ENCODE data around the gene NME9.

Gene NME9

DNA sequence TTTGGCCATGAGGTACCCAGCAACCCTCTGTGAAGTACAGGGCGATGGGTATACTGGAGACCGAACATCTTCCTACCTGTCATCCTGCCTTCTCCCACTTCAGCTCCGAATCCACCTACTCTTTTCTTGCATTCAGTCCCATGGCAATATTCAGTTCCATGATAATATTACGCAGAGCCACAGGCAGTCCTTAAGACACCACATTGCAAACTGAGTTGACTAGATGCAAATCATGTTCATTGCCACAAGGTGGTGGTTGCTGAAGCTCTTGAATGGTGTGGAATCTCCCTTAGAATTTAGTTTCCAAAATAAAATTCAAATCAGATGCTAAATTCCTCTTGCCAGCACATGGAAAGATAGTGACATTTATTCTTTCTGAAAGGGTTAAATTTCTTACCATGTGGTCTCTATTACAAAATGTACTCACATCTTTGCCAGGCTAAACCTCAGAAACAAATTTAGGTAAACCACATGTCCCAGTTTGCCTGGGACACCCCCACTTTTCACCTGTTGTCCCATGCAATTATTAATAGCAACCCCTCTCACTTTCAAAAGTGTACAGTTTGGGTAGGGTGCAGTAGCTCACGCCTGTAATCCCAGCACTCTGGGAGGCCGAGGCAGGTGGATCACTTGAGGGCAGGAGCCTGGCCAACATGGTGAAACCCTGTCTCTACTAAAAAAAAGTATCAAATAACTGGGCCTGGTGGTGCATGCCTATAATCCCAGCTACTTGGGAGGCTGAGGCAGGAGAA lies 1.7 kb upstream of the NME9 start:
- DNase-seq, result no peak

DNA sequence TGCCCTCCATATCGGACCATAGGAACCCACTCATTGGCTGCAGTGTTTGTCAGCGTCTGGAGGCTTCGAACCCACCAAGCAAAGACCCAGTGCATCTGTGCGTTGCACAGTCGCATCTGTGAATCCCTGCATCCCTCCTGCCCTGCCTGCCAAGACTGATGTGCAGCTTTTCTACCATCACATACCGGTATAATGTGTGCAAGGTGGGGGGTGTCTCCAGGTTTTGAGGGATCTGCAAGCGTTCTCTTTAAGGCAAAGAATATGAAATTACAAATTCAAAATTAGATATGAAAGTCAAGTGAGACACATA lies 288 bp upstream of the NME9 start:
- DNase-seq, result no peak

DNA sequence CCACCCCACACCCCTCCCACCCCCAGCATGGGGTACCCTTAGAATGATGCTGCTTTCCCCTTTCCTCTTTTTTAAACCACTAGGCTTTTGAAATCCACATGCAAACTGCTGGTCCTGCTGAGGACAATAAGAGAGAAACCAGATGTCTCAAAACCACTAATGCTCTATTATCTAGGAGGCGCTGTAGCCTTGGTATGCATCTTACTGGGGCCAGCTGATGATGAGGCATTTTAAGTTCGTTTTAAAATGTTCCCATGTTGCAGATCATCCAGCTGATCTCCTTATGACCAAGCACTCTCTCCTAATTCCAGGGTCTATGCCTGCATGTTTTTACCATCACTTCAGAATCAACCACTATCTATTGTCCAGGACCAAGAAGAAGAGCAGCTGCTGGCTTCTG lies 1.3 kb downstream of the NME9 start:
- no peak for DNase-seq

DNA sequence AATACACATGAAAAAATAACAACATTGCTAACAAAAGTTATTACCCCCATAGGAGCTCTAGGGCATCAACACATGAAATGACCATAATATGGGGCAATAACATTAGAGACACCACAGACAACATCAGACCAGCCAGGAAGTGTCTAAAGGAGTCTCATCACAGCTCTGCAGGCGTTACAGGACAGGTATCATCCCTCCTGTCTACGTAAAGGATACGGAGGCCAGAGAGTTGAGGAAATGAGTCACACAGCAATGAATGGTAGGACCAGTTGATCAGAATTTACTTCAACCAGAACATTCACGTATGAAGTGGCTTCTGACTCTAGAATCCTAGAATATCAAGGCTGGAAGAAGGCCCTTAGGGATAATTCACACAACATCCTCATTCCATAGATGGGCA lies 1.8 kb downstream of the NME9 start:
- DNase-seq, result no peak

DNA sequence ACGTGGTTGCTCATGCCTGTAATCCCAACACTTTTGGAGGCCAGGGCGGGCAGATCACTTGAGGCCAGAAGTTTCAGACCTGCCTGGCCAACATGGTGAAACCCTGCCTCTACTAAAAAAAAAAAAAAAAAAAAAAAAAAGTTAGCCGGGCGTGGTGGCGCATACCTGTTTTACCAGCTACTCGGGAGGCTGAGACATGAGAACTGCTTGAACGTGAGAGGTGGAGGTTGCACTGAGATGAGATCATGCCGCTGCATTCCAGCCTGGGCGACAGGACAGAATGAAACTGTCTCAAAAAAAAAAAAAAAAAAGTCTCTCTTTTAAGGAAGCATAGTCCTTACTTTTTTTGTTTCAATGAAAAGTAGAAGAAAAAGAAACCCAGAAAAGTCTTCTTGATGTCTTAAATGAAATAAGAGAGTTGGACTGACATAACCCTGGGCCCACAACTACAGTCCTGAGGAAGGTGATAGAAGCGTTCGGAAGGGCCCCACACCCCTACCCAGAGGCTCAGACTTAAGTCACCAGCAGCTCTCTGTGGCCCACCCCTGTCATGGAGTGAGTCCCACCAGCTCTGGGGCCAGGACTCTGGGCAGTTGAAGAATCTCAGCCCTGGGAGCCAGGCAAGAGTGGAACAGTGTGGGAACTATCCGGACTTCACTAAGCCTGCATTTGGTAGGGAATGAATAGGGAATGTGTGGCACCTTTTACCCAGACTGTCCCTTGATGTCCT lies 2.6 kb downstream of the NME9 start:
- no peak for DNase-seq

DNA sequence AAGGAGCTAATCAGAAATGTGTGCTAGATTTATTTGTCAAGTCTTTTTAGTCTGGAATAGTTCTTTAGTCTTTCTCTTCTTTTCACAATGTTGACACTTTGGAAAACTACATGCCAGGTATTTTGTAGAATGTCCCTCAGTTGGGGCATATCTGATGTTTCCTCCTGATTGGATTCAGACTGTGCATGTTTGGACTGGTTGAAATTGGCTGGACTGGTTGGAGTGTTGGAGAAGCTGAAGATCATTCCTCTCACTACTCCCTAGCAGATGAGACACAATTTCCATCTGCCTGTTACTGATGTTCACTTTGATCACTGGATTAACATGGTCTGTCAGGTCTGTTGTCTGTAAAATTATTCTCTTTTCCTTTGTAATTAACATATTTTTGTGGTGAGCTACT lies 3.7 kb downstream of the NME9 start:
- no peak for DNase-seq

DNA sequence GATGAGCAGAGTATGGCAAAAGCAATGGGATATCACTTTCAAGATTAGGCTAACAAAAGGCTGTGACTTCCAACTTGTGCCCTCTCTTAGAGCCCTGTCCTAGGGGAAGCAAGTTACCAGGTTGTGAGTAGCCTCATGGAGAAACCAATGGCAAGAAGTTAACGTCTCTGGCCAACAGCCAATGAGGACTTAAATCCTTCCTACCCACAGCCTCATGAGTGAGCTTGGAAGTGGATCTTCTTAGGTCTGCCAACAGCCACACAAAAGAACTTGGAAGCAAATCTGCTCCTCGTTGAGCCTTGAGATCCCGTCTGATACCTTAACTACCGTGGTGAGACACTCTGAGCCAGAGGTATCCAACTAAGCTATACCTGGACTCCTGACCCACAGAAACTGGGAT lies 5.7 kb downstream of the NME9 start:
- no peak for DNase-seq

DNA sequence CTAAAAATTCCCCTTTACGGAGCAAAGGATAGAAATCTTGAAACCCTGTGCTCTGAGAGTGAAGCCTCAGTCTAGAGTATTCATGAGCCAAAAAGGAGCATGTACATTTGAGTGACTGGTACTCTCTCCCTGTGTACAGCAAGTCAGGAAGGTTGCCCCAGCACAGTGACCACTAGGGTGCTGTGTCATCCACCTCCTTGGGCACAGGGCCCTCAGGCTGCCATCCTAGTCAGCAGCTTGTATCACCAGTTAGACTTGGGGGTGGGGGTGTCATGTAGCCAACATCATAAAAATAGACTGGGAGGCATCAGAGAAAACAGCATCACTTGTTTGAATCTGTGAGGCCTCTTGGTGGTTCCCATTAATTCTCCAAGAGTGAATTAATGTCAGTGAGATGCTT lies 12.0 kb downstream of the NME9 start:
- DNase-seq, result no peak

DNA sequence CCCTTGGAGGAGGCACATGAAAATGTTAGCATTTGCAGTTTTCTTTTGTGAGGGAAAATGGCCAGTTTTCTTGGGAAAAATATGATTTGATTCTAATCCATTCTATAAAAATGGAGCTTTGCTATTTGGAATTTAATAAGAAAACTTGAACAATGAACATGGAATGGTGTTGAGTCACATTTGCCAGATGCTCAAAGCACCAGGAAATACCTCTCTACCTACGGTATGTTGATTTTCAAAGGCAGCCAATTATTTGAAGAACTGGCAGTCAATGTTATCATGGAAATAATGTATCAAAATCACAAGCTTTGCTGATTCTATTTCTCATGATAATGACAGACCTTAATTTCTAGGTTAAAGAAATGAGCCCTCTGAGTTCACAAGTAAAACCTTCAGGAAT lies 14.9 kb downstream of the NME9 start:
- no peak for DNase-seq

DNA sequence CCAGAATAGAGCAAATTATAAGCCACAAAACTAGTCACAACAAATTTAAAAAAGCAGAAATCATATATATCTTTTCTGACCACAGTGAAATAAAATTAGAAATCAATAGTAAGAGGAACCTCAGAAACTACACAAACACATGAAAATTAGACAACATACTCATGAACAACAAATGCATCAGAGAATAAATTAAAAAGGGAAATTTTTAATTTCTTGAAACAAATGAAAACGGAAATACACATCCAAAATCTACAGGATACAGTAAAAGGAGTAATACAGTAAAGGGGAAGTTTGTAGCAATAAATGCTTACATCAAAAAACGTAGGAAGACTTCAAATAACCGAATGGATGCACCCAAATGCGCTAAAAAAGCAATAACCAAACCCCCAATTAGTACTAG lies 19.2 kb downstream of the NME9 start:
- DNase-seq, result no peak

DNA sequence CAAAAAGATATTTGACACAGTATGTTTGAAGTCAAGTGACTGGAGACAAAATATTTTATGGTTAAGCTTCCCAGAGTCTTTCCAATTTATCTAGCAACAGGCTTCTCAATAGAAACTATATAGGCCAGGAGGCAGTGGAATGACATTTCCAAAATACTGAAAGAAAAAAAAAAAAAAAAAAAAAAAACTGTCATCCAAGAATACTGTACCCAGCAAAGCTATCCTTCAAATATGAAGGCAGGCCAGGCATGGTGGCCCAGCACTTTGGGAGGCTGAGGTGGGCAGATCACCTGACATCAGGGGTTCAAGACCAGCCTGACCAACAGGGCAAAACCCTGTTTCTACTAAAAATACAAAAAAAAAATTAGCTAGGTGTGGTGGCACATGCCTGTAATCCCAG lies 20.9 kb downstream of the NME9 start:
- no peak for DNase-seq

DNA sequence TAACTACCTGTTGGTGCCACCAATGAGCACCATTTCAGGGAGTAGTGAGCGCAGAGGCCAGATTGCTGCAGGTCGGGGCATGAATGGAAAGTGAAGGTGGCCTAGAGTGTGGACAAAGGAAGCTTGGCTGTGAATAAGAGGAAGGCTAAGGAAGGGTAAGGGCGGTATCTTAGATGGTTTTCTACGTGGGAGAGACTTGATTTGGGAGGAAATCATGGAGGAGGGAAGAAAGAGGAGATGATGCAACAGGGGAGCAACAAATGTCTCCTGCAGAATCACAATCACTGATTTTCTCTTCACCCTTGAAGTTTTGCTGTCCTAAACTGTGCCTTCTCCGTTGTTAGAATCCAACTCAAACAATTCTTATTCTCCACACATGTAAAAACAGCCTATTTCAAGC lies 21.8 kb downstream of the NME9 start:
- DNase-seq, result no peak

DNA sequence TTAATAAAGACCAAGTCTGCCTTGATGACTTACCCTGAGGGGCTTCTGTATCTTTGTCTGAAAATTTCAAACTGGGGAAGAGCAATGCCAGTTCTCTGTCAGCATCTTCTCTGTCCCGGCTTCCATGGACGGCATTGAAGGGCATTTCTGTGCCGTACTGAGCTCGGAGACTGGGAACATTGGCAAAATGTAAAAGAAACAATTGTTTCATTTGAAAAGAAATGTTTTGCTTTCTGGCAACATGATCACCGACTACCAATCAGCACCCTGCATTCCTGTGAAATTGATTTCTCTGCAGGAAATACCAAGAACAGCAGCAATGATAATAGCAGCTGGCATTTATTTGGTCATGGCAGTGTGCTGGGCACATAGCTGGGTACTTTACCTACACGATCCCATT lies 26.2 kb downstream of the NME9 start:
- DNase-seq, result no peak

DNA sequence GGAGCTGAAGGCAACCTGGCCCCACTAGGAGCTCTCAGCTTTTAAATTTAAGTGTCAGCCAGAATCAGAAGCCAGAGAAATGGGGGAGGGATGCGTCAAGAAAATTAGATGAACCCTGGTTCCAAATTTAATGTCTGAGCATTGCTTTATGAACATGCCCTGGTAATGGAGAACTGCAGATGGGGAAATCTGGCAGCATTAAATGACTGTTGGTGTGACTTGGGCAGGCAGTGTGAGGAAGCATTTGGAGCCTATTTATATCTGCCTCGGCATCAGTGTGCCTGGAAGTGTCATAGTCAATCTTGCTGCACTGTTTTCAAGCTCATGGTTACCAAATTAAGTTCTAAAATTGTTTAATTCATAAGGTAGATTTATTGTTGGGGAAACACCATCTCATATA lies 29.0 kb downstream of the NME9 start:
- no peak for DNase-seq

DNA sequence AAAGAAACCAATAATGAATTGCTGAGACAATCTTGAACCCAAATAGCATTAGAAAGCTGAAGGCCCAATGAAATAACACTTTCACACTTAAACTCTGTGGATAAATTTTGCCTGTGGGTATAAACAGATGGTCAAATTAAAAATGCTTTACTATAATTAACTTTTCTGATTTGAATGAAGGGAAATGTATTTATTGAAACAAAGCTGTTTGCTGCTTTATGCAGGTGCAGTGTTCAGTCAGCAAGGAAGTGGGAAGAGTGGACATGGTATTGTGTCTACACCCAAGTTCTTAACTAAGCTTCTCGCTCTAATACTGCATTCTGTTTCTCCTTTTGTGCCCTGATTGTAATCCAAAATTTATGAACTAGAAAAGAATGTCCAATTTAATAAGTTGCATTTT lies 31.8 kb downstream of the NME9 start:
- no peak for DNase-seq

DNA sequence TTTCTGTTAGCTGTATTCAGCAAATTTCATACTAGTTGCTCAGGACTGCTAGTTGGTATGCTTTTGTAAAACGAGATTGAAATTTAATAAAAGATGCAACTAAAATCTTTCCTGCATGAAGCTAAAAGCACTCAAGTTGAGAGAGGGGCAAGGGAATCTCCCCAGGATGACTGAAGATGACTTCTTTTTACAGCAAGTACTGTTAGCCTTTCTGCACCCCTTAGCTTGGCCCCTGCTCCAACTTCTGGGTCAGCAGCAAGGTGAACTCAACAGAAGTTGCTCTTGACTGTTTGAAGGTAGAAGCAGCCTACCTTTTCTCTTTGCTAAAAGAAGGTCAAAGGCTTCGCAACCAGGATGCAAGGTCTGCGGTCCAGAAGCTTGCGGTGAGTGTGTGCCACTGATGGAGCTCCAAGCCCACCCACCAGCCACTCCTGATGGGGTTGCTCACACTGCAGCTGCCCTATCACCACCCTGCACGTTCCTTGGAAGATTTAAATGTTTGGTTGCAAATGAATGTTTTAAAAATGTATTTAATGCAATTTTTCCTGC lies 32.5 kb downstream of the NME9 start:
- no peak for DNase-seq

DNA sequence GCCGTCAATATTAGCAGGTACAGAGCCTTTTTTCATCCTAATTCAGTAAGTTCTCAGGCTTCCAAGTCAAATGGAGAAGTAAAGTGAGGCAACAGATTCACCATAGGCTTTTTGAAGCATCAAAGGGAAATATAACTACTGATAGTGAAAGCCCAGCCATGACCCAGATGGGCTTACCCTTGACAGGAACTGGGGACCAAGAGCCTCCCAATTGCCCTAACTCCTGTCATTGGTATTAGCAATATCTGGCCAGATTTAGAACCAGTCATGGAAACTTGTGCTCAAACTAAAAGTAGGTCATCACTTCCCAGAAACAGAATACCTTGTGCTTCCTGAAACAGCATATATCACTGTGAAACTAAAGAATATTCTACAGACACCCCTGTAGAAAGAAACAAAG lies 33.0 kb downstream of the NME9 start:
- no peak for DNase-seq

DNA sequence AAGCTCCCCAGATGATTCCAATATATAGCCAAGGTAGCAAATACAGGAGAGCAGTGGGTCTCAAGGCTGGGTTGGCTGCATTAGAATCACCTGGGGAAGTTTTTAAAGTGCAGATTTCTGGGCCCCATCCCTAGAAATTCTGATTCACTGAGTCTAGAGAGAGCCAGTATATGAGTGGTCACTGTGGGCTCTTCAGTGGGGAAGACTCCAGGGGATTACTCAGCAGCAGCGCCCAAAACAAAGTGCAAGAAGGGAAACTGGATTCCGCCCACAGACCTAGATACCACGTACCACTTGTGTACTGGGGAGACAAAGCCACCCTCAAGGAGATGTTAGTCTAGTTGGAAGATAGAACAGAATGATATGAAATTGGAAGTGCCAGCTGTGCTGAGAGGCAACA lies 40.0 kb downstream of the NME9 start:
- no peak for DNase-seq

DNA sequence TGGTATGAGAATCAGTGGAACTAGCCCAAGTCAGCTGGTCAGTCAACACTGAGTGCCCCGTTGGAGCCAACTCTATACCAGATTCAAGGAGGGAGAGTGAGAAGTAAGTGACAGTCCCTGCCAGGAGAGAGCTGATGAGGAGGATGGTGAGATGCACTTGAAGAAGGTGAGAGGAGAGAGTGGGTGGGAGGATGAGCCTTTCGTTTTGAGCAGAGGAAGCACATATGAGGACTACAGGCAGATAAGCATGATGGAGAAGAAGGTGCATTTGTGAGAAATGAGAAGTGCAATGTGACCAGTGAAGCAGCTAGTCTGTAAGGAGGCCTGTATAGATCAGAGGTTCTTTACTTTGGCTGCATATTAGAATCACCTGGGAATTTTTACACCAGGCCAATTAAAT lies 40.4 kb downstream of the NME9 start:
- no peak for DNase-seq

DNA sequence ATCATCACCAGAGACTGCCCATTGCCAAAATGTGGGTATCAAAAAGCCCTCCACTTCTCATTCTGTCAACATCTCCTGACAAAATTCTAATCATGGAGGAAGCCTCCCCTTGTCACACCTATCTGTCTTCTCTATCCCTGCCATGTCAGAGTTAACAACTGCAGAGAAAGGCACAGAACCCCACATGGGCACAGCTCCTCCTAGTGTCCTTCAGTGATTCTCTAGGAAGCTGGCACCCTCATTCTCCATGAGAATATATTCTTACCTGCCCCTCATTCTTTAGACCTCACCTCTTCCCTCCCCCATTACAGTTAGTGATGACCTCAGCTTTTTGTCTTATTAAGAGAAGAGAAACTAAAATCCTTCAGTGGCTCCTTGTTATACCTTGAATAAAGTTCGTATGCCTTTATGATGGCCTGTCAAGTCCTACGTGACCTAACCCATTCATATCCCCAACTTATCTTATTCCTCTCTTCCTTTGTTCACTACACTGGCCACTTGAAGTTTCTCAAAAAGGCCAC lies 44.6 kb downstream of the NME9 start:
- no peak for DNase-seq

DNA sequence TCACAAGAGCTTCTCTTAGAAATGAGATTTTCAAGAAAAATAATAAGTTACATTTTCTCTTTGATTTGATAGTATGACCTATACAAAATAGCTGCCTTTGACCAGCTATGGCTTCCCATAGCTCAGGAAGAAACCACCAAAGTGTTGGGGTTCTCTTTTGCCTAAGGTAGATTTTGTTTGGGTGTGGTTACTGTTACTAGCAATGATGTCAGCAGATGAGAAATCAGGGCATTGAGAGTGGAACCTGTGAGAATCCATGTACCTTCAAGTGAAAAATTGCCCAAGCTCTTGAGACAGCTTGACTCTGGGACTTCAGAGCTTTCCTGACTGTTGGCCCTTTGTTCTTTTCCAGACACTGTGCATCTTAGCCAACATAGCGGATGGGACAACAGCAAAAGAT lies 45.6 kb downstream of the NME9 start:
- DNase-seq, result no peak

DNA sequence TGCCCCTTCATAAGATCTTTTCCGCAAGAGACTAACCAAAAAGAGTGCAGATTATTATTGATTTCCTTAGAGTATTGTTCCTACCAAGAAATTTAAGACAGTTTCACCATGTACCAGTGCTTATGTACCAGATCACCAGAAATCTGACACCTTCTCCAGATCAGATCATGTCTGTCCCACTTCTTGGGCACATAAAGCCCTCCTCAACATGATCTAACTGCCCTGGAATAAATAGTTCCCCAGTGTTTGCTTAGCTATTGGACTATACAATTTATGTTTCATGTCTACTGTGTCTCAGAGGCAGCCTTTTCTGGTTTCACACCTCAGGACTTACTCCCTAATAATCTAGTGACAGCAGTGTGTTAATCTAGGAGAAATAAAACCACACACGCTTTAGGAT lies 46.8 kb downstream of the NME9 start:
- DNase-seq, result no peak

DNA sequence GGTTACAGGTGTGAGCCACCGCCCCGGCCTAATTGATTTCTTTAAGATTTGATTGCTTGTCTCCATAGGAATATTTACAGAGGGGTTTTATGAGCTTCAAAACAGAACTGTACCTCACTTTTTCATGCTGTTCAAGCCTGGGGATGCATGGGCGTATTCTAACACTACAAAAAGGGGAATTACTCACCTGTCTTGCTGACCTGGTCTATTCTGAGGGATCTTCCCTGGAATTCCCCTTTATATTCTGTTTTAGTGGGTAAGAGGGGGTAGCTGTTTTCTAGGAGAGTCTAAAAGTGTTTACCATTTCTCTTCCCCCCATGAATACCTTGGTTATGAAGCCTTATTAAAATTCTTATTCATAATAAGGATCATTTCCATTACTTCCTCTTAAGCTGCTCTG lies 48.1 kb downstream of the NME9 start:
- no peak for DNase-seq

DNA sequence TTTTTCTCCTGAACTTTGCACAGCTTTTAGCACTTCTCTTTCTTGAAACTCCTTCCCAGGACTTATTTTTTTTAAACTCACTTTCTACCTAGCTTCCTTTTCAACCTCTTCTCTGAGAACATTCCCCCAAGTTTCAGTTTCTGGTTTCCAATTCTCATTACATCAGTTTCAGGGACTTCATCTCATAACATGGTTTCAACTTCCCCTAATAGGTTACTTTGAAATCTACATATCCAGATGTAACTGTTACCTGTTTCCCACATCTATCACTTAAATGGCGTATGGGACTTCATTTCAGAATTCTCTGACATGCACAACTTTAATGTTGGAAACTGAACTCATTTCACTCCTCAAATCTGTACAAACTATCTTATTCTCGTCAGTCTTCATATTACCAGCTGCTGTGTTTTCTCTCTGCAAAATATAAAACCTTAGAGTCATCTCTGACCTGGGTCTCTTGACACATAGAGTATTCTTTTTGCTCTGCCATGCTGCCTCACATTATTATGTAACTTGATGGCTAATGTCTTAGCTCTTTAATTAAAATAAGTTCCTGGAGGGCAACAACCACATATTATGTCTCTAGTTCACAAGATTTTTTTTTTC lies 58.4 kb downstream of the NME9 start:
- no peak for DNase-seq
